ENCODE measurements around the gene MRGPRX2.

The MRGPRX2 gene

GRCh38 chr11:19060629-19061028, at the start of gene MRGPRX2:
MRGPRX2 (minus strand) TSS chr11:19060717; CDS start chr11:19056402, 4,315 bp downstream.
- DNase-seq = no peak

GRCh38 chr11:19110295-19110694, 49.8 kb upstream of the MRGPRX2 start:
- DNase-seq = no peak

DNA sequence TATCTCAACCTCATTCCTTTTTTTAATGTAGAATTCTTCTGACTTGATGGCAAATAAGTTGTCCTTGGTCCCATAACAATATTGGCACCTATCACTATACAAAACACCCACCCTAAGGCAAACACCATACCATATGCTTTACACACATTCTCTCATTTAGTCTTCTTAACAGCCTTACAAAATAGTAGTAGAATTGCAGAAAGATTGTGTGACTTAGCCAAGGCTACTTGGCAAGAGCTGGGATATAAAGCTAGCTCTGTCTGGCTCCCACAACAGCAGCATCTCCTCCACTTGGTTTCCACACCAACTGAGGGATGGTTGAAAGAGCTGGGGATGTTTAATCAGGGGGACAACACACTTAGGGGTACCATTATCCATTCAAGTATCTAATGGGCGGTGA, 46.6 kb upstream of the MRGPRX2 start:
- DNase-seq = no peak

- no peak for DNase-seq
Observed at GRCh38 chr11:19105011-19105410, 44.5 kb upstream of the MRGPRX2 start.

DNA sequence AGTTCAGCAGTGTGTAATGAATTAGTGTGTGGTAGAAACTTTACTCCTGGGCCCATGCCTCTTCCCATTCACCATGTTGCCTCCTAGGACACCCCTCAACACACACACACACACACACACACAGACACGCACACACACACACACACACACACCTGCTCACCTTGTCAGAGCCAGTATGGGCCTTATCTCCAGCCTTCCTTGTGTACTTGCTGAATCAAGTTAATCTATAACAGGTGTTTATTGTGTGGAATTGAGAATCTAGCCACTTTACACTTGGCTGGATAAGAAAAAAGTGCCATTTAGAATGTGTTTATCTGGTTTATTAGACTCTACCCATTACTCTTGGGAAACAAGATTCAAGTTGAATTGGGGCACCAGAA, 42.0 kb upstream of the MRGPRX2 start:
- no peak for DNase-seq

- DNase-seq = no peak
Observed at GRCh38 chr11:19101796-19102520, 41.4 kb upstream of the MRGPRX2 start.

- no peak for DNase-seq
Observed at GRCh38 chr11:19100885-19101284, 40.4 kb upstream of the MRGPRX2 start.

GRCh38 chr11:19099093-19099492, 38.6 kb upstream of the MRGPRX2 start:
- DNase-seq = no peak

DNA sequence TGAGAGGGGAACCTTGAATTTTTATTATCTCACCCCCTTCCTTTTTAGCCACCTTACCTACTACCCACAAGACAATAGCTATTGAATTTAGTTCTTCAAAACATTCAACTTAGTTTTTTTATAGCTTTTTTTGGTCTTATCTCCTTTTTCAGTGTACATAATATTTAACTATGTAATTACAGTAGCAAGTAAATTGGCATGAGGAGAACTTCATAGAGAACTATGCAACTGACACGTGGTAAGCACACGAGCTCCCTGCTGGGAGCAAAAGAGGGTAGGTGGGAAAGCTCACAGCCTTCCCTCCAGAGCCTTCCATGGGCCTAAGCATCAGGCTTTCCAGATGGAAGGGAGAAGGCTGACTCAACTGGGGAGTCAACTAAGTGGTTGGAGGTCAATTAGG, 34.3 kb upstream of the MRGPRX2 start:
- no peak for DNase-seq

- DNase-seq = no peak
Observed at GRCh38 chr11:19093976-19094375, 33.5 kb upstream of the MRGPRX2 start.

DNA sequence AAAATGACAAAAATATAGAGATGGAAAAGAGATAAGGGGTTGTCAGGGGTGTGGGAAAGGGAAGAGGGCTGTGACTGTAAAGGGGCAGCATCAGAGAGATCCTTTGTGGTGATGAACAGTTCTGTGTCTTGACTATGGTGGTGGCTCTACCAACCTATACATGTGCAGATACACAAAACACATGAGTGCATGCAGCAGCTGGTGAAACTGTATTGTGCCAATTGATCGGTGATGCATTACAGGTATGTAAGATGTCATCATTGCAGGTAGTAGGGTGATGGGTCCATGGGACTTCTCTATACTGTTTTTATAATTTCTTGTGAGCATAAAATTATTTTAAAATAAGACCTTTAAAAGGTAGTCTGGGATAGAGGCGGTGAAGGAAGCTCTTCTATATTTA, 32.3 kb upstream of the MRGPRX2 start:
- DNase-seq = no peak

DNA sequence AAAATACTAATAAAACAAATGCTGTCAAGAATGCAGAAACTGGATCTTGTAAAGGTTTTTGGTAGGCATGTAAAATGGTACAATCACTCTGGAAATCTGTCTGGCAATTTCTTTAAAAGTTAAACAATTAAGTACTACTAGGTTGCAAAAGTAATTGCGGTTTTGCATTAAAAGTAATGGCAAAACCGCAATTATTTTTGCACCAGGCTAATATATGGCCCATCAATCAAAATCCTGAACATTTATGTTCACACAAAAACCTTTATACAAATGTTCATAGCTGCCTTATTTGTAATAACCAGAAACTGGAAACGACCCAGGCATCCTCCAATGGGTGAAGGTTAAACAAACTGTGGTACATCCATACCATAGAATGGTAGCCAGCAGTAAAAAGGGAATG, 31.8 kb upstream of the MRGPRX2 start:
- no peak for DNase-seq

DNA sequence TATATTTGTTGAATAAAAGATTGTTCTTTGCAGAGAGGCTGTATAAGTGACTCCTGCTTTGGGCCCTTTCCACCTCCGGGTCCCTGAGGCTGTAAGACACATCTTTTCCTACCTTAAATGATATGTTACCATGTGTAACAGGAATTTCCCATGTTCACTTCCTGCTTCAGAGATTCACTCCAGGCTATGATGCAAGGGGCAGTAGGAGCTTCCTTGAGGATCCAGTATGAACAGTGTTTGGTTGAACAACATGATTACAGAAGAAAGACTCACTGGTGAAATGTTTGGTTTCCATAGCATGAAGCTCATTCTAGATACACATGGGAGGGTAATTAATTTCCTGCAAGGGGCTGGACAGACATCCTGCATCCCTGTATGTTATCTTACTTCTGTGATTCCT, 30.8 kb upstream of the MRGPRX2 start:
- no peak for DNase-seq

GRCh38 chr11:19089421-19089820, 28.9 kb upstream of the MRGPRX2 start:
- no peak for DNase-seq

DNA sequence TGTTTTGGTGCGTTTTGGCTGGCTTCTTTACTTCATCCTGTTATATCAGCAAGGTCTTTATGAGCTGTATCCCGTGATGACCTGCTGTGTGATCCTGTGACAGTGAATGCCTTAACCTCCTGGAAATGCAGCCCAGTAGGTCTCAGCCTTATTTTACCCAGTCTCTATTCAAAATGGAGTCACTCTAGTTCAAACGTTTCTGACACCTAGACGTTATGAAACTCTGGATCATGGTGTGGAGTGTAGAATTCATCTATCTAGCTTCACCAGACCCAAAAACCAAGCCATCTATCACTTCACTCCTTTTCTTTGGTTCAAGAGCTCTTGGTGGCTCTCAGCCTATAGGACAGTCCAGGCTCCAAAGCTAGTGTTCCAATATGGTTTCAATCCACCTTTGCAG, 28.3 kb upstream of the MRGPRX2 start:
- DNase-seq = no peak

DNA sequence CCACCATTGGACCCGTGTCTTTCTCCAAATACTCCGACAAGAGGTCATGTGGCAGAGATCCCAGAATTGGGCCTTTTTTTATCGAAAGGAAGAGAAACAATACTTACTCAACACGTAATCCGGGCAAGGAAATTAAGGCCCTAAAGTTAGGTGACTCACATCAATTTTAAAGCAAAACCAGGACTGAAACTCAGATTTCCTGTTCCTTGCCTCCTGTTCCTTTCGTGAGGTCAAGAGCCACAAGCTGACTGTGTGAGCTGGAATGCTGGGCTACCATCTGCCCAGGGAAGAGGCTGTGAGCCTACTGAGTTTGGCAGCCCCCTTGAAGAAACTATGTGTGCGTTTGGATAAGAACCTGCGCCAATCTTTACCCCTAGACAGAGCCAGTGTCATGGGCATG, 27.1 kb upstream of the MRGPRX2 start:
- DNase-seq = no peak

DNA sequence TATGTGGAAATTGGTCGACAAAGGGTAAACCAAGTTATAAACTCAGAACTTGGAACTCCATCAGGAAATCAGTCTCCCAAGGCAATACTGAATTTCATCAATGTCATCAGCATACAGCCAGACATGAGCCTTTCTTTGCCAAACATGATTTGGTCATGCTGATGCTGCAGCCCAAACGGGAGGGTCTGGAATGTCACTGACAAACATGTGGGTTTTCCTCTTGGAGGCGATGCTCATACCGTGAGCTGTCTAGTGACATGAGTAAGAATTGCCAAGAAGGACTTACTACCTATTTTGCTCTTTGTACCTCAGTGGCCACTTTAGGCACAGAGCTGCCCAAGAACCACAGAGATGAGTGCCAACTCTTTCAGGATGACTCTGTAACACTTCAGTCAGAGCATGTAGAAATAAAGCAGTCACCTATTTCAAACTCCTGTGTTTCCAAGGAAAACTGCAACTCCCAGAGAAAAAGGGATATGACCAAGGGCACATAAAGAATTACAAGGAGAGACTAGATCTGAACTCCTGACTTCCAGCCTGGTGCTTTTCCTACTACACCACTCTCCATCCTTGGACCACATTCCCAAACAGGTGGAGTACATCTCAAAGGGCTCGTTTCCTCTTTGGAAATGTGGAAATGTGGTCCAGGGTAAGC, 24.3 kb upstream of the MRGPRX2 start:
- no peak for DNase-seq

DNA sequence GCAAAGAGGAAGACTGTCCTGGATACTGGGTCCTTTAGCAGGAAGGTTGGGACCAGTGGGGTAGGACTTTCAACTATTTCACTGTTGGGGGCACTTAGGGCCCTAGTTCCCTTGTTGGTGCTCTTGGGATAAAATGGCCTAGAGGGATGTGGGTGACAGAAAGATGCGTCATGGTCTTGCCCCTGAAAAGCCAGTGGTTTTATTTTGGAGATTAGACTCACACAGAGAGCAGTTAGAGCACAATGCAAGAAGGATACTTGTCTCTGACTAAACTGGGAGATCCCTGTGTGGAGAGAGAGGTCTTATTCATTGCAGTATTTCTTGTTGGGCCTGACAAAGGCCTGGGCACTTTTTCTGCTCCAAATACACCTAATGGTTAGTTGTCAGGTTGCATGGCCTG, 22.6 kb upstream of the MRGPRX2 start:
- DNase-seq = no peak

GRCh38 chr11:19080579-19080993, 20.1 kb upstream of the MRGPRX2 start:
- DNase-seq = no peak

DNA sequence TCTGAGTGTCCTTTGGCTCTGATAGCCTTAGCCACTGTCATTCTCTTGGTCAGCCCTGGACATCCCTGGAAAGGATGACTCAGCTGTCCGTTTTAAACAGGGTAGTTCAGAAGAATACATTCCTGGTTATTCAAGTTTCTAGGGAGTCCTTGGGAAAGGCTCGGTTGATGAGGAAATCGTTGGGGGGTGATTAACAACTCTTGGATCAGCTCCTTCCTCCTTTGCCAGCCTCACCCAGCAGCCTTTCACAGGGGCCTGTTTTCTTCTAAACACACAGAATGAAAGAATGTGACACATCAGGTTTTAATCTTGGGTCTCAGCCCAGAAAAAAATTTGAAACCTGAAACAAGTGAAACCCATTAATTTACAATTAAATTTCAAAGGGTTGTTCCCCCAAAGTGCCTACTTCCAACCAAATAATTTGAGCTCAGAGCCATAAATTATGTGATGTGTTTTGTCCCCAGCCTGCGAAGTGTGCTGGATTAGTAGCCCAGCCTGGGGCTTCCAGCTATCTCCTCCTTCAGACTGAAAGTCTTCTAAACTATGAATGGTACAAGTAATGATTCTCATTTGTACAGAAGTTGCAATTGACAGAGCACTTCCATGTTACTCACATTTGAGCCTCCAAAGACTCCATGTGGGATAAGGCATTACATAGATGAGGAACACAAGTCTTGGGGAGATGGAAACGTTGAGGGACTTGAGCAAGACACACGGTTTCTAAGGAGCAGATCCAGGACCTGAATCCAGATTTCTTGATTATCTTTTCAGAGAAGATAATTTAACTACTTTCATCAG, 19.3 kb upstream of the MRGPRX2 start:
- DNase-seq = no peak

GRCh38 chr11:19077965-19078364, 17.4 kb upstream of the MRGPRX2 start:
- no peak for DNase-seq

GRCh38 chr11:19076744-19077589, 16.4 kb upstream of the MRGPRX2 start:
- no peak for DNase-seq

GRCh38 chr11:19075636-19076035, 15.1 kb upstream of the MRGPRX2 start:
- DNase-seq = no peak
